ENCODE data around the gene CFAP45. TPM values are rescaled to one million over a fixed set of nuclear protein-coding genes. Genes with fewer than 3 reads are reported as not detected.
A peak's percentile ranks its signal among the peaks of the same experiment; 100 is the strongest.

The CFAP45 gene
- total RNA-seq, 1 donor from 2014 or later: not detected

GRCh38 chr1:159866905-159867663, 32.9 kb downstream of the CFAP45 start:
- peaks cover 0 to 18% (median 10%) of the 10 kb centered on the region in 3 donors for H3K27me3 ChIP-seq (ENCODE audit: control insufficient read depth in 3 of 3, insufficient read depth in 3 of 3, low read length in 3 of 3)
- no peak overlapping the region for H3K4me3 ChIP-seq (ENCODE audit: low read length in 3 of 3)
- H3K9me3 ChIP-seq (ENCODE audit: control insufficient read depth in 3 of 3, low read length in 3 of 3): no peaks in the 10 kb centered on the region
- H3K9ac ChIP-seq (ENCODE audit: low read depth in 1 of 3, low read length in 3 of 3): peak overlapping the region in 1 of 3 donors; percentile 40
- peaks cover 8 to 10% (median 9%) of the 10 kb centered on the region in 3 donors for H3K4me1 ChIP-seq (ENCODE audit: control insufficient read depth in 3 of 3, insufficient read depth in 3 of 3, low read length in 3 of 3)
- H3K36me3 ChIP-seq (ENCODE audit: control insufficient read depth in 3 of 3, insufficient read depth in 3 of 3, low read length in 3 of 3): no peaks in the 10 kb centered on the region
- no peak overlapping the region for H3K27ac ChIP-seq (ENCODE audit: low read depth, low read length)

GRCh38 chr1:159866066-159866465, 33.9 kb downstream of the CFAP45 start:
- Histone ChIP-seq H3K4me1 (ENCODE audit: control insufficient read depth in 3 of 3, insufficient read depth in 3 of 3, low read length in 3 of 3) (peaks cover 8 to 10% (median 9%) of the 10 kb centered on the region in 3 donors), H3K27me3 (ENCODE audit: control insufficient read depth in 3 of 3, insufficient read depth in 3 of 3, low read length in 3 of 3) (peaks cover 0 to 13% (median 4%) of the 10 kb centered on the region in 3 donors), H3K9me3 (ENCODE audit: control insufficient read depth in 3 of 3, low read length in 3 of 3) (no peaks in the 10 kb centered on the region), H3K36me3 (ENCODE audit: control insufficient read depth in 3 of 3, insufficient read depth in 3 of 3, low read length in 3 of 3) (no peaks in the 10 kb centered on the region), H3K9ac (ENCODE audit: low read depth in 1 of 3, low read length in 3 of 3) (no peak overlapping the region), H3K4me3 (ENCODE audit: low read length in 3 of 3) (no peak overlapping the region), H3K27ac (ENCODE audit: low read depth, low read length) (no peak overlapping the region)

GRCh38 chr1:159864262-159864661, 35.7 kb downstream of the CFAP45 start:
- Histone ChIP-seq H3K4me1 (ENCODE audit: control insufficient read depth in 3 of 3, insufficient read depth in 3 of 3, low read length in 3 of 3) (peaks cover 8 to 10% (median 9%) of the 10 kb centered on the region in 3 donors), H3K27ac (ENCODE audit: low read depth, low read length) (no peak overlapping the region), H3K4me3 (ENCODE audit: low read length in 3 of 3) (no peak overlapping the region), H3K9me3 (ENCODE audit: control insufficient read depth in 3 of 3, low read length in 3 of 3) (no peaks in the 10 kb centered on the region), H3K27me3 (ENCODE audit: control insufficient read depth in 3 of 3, insufficient read depth in 3 of 3, low read length in 3 of 3) (peaks cover 0 to 7% (median 0%) of the 10 kb centered on the region in 3 donors), H3K9ac (ENCODE audit: low read depth in 1 of 3, low read length in 3 of 3) (no peak overlapping the region), H3K36me3 (ENCODE audit: control insufficient read depth in 3 of 3, insufficient read depth in 3 of 3, low read length in 3 of 3) (no peaks in the 10 kb centered on the region)

GRCh38 chr1:159862557-159862956, 37.4 kb downstream of the CFAP45 start, which contains the start of gene VSIG8:
Gene VSIG8 (minus strand): TSS chr1:159862657. CDS start chr1:159862521, 136 bp downstream.
- Histone ChIP-seq H3K9ac (ENCODE audit: low read depth in 1 of 3, low read length in 3 of 3) (no peak within 1 kb of the TSS), H3K36me3 (ENCODE audit: control insufficient read depth in 3 of 3, insufficient read depth in 3 of 3, low read length in 3 of 3) (no peaks in the 10 kb centered on the region), H3K4me3 (ENCODE audit: low read length in 3 of 3) (no peak within 1 kb of the TSS), H3K9me3 (ENCODE audit: control insufficient read depth in 3 of 3, low read length in 3 of 3) (no peaks in the 10 kb centered on the region), H3K27ac (ENCODE audit: low read depth, low read length) (no peak within 1 kb of the TSS), H3K4me1 (ENCODE audit: control insufficient read depth in 3 of 3, insufficient read depth in 3 of 3, low read length in 3 of 3) (peaks cover 2 to 5% (median 4%) of the 10 kb centered on the region in 3 donors), H3K27me3 (ENCODE audit: control insufficient read depth in 3 of 3, insufficient read depth in 3 of 3, low read length in 3 of 3) (peaks cover 0 to 7% (median 0%) of the 10 kb centered on the region in 3 donors)

- no peaks in the 10 kb centered on the region for H3K36me3 ChIP-seq (ENCODE audit: control insufficient read depth in 3 of 3, insufficient read depth in 3 of 3, low read length in 3 of 3)
- no peak overlapping the region for H3K9ac ChIP-seq (ENCODE audit: low read depth in 1 of 3, low read length in 3 of 3)
- H3K27me3 ChIP-seq (ENCODE audit: control insufficient read depth in 3 of 3, insufficient read depth in 3 of 3, low read length in 3 of 3): peaks cover 0 to 7% (median 0%) of the 10 kb centered on the region in 3 donors
- no peaks in the 10 kb centered on the region for H3K9me3 ChIP-seq (ENCODE audit: control insufficient read depth in 3 of 3, low read length in 3 of 3)
- no peak overlapping the region for H3K4me3 ChIP-seq (ENCODE audit: low read length in 3 of 3)
- peaks cover 0 to under 1% (median 0%) of the 10 kb centered on the region in 3 donors for H3K4me1 ChIP-seq (ENCODE audit: control insufficient read depth in 3 of 3, insufficient read depth in 3 of 3, low read length in 3 of 3)
- no peak overlapping the region for H3K27ac ChIP-seq (ENCODE audit: low read depth, low read length)
These were observed 37.9 kb downstream of the CFAP45 start for GRCh38 chr1:159862031-159862430.

- no peak overlapping the region for H3K4me3 ChIP-seq (ENCODE audit: low read length in 3 of 3)
- no peaks in the 10 kb centered on the region for H3K4me1 ChIP-seq (ENCODE audit: control insufficient read depth in 3 of 3, insufficient read depth in 3 of 3, low read length in 3 of 3)
- H3K9ac ChIP-seq (ENCODE audit: low read depth in 1 of 3, low read length in 3 of 3): no peak overlapping the region
- H3K36me3 ChIP-seq (ENCODE audit: control insufficient read depth in 3 of 3, insufficient read depth in 3 of 3, low read length in 3 of 3): no peaks in the 10 kb centered on the region
- no peak overlapping the region for H3K27ac ChIP-seq (ENCODE audit: low read depth, low read length)
- no peaks in the 10 kb centered on the region for H3K9me3 ChIP-seq (ENCODE audit: control insufficient read depth in 3 of 3, low read length in 3 of 3)
- H3K27me3 ChIP-seq (ENCODE audit: control insufficient read depth in 3 of 3, insufficient read depth in 3 of 3, low read length in 3 of 3): peaks cover 0 to 7% (median 0%) of the 10 kb centered on the region in 3 donors
These were observed 38.7 kb downstream of the CFAP45 start for GRCh38 chr1:159861218-159861617.

- Histone ChIP-seq H3K36me3 (ENCODE audit: control insufficient read depth in 3 of 3, insufficient read depth in 3 of 3, low read length in 3 of 3) (no peaks in the 10 kb centered on the region), H3K27me3 (ENCODE audit: control insufficient read depth in 3 of 3, insufficient read depth in 3 of 3, low read length in 3 of 3) (peaks cover 0 to 7% (median 0%) of the 10 kb centered on the region in 3 donors), H3K27ac (ENCODE audit: low read depth, low read length) (no peak overlapping the region), H3K4me3 (ENCODE audit: low read length in 3 of 3) (no peak overlapping the region), H3K9ac (ENCODE audit: low read depth in 1 of 3, low read length in 3 of 3) (no peak overlapping the region), H3K9me3 (ENCODE audit: control insufficient read depth in 3 of 3, low read length in 3 of 3) (no peaks in the 10 kb centered on the region), H3K4me1 (ENCODE audit: control insufficient read depth in 3 of 3, insufficient read depth in 3 of 3, low read length in 3 of 3) (no peaks in the 10 kb centered on the region)
These were observed 39.5 kb downstream of the CFAP45 start for GRCh38 chr1:159860456-159860855.

- Histone ChIP-seq H3K9me3 (ENCODE audit: control insufficient read depth in 3 of 3, low read length in 3 of 3) (no peaks in the 10 kb centered on the region), H3K4me3 (ENCODE audit: low read length in 3 of 3) (no peak overlapping the region), H3K36me3 (ENCODE audit: control insufficient read depth in 3 of 3, insufficient read depth in 3 of 3, low read length in 3 of 3) (no peaks in the 10 kb centered on the region), H3K27ac (ENCODE audit: low read depth, low read length) (no peak overlapping the region), H3K9ac (ENCODE audit: low read depth in 1 of 3, low read length in 3 of 3) (no peak overlapping the region), H3K4me1 (ENCODE audit: control insufficient read depth in 3 of 3, insufficient read depth in 3 of 3, low read length in 3 of 3) (peaks cover 0 to 3% (median 2%) of the 10 kb centered on the region in 3 donors), H3K27me3 (ENCODE audit: control insufficient read depth in 3 of 3, insufficient read depth in 3 of 3, low read length in 3 of 3) (peaks cover 0 to 7% (median 0%) of the 10 kb centered on the region in 3 donors)
These were observed 40.1 kb downstream of the CFAP45 start for GRCh38 chr1:159859767-159860322.

GRCh38 chr1:159857889-159858288, 42.1 kb downstream of the CFAP45 start:
- Histone ChIP-seq H3K4me3 (ENCODE audit: low read length in 3 of 3) (no peak overlapping the region), H3K36me3 (ENCODE audit: control insufficient read depth in 3 of 3, insufficient read depth in 3 of 3, low read length in 3 of 3) (no peaks in the 10 kb centered on the region), H3K4me1 (ENCODE audit: control insufficient read depth in 3 of 3, insufficient read depth in 3 of 3, low read length in 3 of 3) (peaks cover 0 to 4% (median 2%) of the 10 kb centered on the region in 3 donors), H3K9ac (ENCODE audit: low read depth in 1 of 3, low read length in 3 of 3) (no peak overlapping the region), H3K27ac (ENCODE audit: low read depth, low read length) (no peak overlapping the region), H3K9me3 (ENCODE audit: control insufficient read depth in 3 of 3, low read length in 3 of 3) (no peaks in the 10 kb centered on the region), H3K27me3 (ENCODE audit: control insufficient read depth in 3 of 3, insufficient read depth in 3 of 3, low read length in 3 of 3) (peaks cover 0 to 5% (median 0%) of the 10 kb centered on the region in 3 donors)

- H3K9me3 ChIP-seq (ENCODE audit: control insufficient read depth in 3 of 3, low read length in 3 of 3): no peaks in the 10 kb centered on the region
- H3K27ac ChIP-seq (ENCODE audit: low read depth, low read length): no peak overlapping the region
- H3K4me3 ChIP-seq (ENCODE audit: low read length in 3 of 3): no peak overlapping the region
- no peak overlapping the region for H3K9ac ChIP-seq (ENCODE audit: low read depth in 1 of 3, low read length in 3 of 3)
- no peaks in the 10 kb centered on the region for H3K27me3 ChIP-seq (ENCODE audit: control insufficient read depth in 3 of 3, insufficient read depth in 3 of 3, low read length in 3 of 3)
- H3K4me1 ChIP-seq (ENCODE audit: control insufficient read depth in 3 of 3, insufficient read depth in 3 of 3, low read length in 3 of 3): peaks cover 0 to 4% (median 2%) of the 10 kb centered on the region in 3 donors
- H3K36me3 ChIP-seq (ENCODE audit: control insufficient read depth in 3 of 3, insufficient read depth in 3 of 3, low read length in 3 of 3): no peaks in the 10 kb centered on the region
These were observed 43.4 kb downstream of the CFAP45 start for GRCh38 chr1:159856576-159856975.
